ENCODE results near the gene TDRD12.

TDRD12 gene

DNA sequence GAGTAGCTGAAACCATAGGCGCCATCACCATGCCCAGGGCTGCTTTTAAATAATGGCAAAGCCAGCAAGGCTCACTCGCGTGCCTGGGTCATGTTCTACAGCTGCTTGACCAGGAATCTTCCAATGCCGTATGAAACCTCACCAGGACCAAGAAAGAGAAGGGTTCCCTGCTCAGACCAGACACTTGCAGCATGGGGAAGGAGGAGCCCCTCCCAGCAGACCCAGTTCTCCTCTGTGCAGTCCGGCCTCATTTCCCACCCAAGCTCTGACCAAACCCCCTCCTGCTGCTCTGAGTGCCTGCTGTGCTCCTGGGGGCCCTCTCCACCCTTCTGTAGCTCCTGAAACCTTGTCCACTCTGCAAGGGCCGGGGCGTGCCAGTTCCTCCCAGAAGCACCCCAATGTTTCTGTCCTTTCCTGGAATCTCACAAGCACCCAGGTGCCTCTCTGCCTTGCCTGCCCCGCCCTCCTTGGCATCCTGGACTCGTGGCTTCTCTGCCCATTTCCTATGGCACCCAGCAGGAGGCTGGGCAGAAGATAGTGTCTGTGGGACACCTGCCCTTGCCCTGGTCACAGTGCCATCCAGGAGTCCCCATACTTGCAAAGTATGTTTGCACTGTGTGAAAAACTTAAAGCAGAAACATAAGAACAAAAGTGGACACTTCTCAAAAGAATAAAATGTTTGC lies 156.8 kb downstream of the TDRD12 start:
- no peaks in the 10 kb centered on the region for H3K9me3 ChIP-seq
- TF ChIP-seq, protein P1, sequence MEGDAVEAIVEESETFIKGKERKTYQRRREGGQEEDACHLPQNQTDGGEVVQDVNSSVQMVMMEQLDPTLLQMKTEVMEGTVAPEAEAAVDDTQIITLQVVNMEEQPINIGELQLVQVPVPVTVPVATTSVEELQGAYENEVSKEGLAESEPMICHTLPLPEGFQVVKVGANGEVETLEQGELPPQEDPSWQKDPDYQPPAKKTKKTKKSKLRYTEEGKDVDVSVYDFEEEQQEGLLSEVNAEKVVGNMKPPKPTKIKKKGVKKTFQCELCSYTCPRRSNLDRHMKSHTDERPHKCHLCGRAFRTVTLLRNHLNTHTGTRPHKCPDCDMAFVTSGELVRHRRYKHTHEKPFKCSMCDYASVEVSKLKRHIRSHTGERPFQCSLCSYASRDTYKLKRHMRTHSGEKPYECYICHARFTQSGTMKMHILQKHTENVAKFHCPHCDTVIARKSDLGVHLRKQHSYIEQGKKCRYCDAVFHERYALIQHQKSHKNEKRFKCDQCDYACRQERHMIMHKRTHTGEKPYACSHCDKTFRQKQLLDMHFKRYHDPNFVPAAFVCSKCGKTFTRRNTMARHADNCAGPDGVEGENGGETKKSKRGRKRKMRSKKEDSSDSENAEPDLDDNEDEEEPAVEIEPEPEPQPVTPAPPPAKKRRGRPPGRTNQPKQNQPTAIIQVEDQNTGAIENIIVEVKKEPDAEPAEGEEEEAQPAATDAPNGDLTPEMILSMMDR (IDR thresholded peaks at IDR 0.05) = no peak
- H3K27me3 ChIP-seq = no peaks in the 10 kb centered on the region
- no peaks in the 10 kb centered on the region for H3K4me1 ChIP-seq (ENCODE audit: control insufficient read depth in 1 of 2, insufficient read depth in 1 of 2, low read depth in 1 of 2, low read length in 1 of 2)
- H3K36me3 ChIP-seq = peaks cover 11% of the 10 kb centered on the region
- H3K4me3 ChIP-seq (ENCODE audit: low read depth in 1 of 2, low read length in 1 of 2) = no peak overlapping the region
- H3K27ac ChIP-seq = no peak overlapping the region

DNA sequence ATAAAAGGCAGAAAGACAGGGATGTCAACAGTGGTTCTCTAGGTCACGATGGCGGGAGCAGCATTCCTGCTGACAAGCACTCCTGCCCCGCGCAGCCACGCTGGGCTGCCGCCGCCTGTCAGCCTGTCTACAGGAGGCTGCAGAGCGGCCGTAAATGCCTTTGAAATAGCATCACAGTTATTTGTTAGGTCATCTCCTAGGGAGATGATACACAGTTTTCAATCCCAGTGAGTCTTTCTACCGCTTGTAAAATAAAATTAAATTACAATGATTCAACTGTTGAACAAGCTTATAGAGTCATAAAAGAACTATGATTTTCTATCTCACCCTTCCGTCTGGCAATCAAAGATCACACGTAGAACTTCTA lies 157.3 kb downstream of the TDRD12 start:
- no peaks in the 10 kb centered on the region for H3K9me3 ChIP-seq
- peaks cover 11% of the 10 kb centered on the region for H3K36me3 ChIP-seq
- H3K4me3 ChIP-seq (ENCODE audit: low read depth in 1 of 2, low read length in 1 of 2) = no peak overlapping the region
- no peaks in the 10 kb centered on the region for H3K4me1 ChIP-seq (ENCODE audit: control insufficient read depth in 1 of 2, insufficient read depth in 1 of 2, low read depth in 1 of 2, low read length in 1 of 2)
- no peak overlapping the region for H3K27ac ChIP-seq
- TF ChIP-seq, protein P1 (IDR thresholded peaks at IDR 0.05) = no peak
- no peaks in the 10 kb centered on the region for H3K27me3 ChIP-seq
